GM18520 (cell line): ENCODE data around the gene GAMT.

Experiments
- ATAC-seq: cut with Tn5 transposase; IDR thresholded peaks from one replicate; pipeline ENCODE4 v1.9.1; 2021; ENCODE audit not compliant: unreplicated experiment

Gene GAMT

GRCh38 chr19:1369214-1369805, 32.0 kb downstream of the GAMT start:
- no peak for ATAC-seq

GRCh38 chr19:1366899-1367870, 34.2 kb downstream of the GAMT start:
- no peak for ATAC-seq

- no peak for ATAC-seq
Observed at GRCh38 chr19:1366296-1366695, 35.0 kb downstream of the GAMT start.

- no peak for ATAC-seq
Observed at GRCh38 chr19:1365319-1366269, 35.7 kb downstream of the GAMT start.

- ATAC-seq, result no peak
Observed at GRCh38 chr19:1364070-1364704, 37.2 kb downstream of the GAMT start.

GRCh38 chr19:1363599-1363998, 37.7 kb downstream of the GAMT start:
- no peak for ATAC-seq

- ATAC-seq, result no peak
Observed at GRCh38 chr19:1362387-1363257, 38.7 kb downstream of the GAMT start.

GRCh38 chr19:1361601-1362386, 39.5 kb downstream of the GAMT start:
- no peak for ATAC-seq

- ATAC-seq, result no peak
Observed at GRCh38 chr19:1360818-1361461, 40.4 kb downstream of the GAMT start.

- no peak for ATAC-seq
Observed at GRCh38 chr19:1360126-1360817, 41.1 kb downstream of the GAMT start.

- ATAC-seq, result no peak
Observed at GRCh38 chr19:1357531-1358109, 43.7 kb downstream of the GAMT start.

GRCh38 chr19:1356508-1356865, 44.9 kb downstream of the GAMT start:
- no peak for ATAC-seq

- ATAC-seq, result no peak
Observed at GRCh38 chr19:1355568-1356507, 45.5 kb downstream of the GAMT start.

GRCh38 chr19:1354970-1355567, 46.3 kb downstream of the GAMT start:
- no peak for ATAC-seq

- ATAC-seq, result no peak
Observed at GRCh38 chr19:1353144-1353543, 48.2 kb downstream of the GAMT start.

- ATAC-seq, result no peak
Observed at GRCh38 chr19:1351381-1351851, 49.9 kb downstream of the GAMT start.
